Spleen (tissue), 7 donors: ENCODE measurements around the gene PCID2.

Experiments
- CTCF ChIP-seq, 11 experiments: fragments of 200-600 bp in 7 of 11; fragments of 450-650 bp in 4 of 11; sonication (generic) in 4 of 11; IDR thresholded peaks in 8 of 11; conservative IDR thresholded peaks in 3 of 11; 1 replicate in 7 of 11; 2 replicates in 4 of 11; pipeline versions ENCODE4 v1.4.0 to v1.8.0; 2016 to 2021; ENCODE audit warnings: antibody characterized with exemption in 11 of 11, inconsistent platforms in 4 of 11, mild to moderate bottlenecking in 1 of 11
- POLR2AphosphoS5 ChIP-seq, 3 donors: sonication (generic); formaldehyde crosslinking; IDR thresholded peaks; one replicate each; pipeline ENCODE4 v1.5.1; 2017; ENCODE audit warnings: antibody characterized with exemption in 3 of 3
- donor health status: DM: no; HTN: no; CAD: no; lungs with moderate emphysema.
- donor health status: DM: no; HTN: no; CAD: no.
- donor health status: DM: no; HTN: no; CAD: no.

- TF ChIP-seq CTCF (IDR thresholded peaks at IDR 0.05 in 8 of 11, conservative IDR thresholded peaks at IDR 0.05 in 3 of 11) (no peak), POLR2AphosphoS5 (IDR thresholded peaks at IDR 0.05) (no peak)
Measured at GRCh38 chr13:113135281-113135760, 73.1 kb downstream of the PCID2 start.
